Testis (tissue), 2 donors: ENCODE results near the gene CGNL1.

Experiments
- POLR2A ChIP-seq: fragments of 450-650 bp; IDR thresholded peaks from one replicate; pipeline ENCODE4 v1.6.1; 2017; ENCODE audit warnings: antibody characterized with exemption, mild to moderate bottlenecking, moderate library complexity
- TF ChIP-seq, protein P1 (sequence below), 3 experiments: fragments of 450-650 bp in 2 of 3; fragments of 200-600 bp in 1 of 3; sonication (generic) in 1 of 3; IDR thresholded peaks; one replicate each; pipeline ENCODE4 v1.5.1; 2016 to 2019; ENCODE audit warnings: antibody characterized with exemption in 3 of 3, mild to moderate bottlenecking in 2 of 3, moderate library complexity in 1 of 3

- no peak for TF ChIP-seq POLR2A
- TF ChIP-seq, protein P1, sequence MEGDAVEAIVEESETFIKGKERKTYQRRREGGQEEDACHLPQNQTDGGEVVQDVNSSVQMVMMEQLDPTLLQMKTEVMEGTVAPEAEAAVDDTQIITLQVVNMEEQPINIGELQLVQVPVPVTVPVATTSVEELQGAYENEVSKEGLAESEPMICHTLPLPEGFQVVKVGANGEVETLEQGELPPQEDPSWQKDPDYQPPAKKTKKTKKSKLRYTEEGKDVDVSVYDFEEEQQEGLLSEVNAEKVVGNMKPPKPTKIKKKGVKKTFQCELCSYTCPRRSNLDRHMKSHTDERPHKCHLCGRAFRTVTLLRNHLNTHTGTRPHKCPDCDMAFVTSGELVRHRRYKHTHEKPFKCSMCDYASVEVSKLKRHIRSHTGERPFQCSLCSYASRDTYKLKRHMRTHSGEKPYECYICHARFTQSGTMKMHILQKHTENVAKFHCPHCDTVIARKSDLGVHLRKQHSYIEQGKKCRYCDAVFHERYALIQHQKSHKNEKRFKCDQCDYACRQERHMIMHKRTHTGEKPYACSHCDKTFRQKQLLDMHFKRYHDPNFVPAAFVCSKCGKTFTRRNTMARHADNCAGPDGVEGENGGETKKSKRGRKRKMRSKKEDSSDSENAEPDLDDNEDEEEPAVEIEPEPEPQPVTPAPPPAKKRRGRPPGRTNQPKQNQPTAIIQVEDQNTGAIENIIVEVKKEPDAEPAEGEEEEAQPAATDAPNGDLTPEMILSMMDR (IDR thresholded peaks at IDR 0.05), result no peak
These were observed 160.8 kb downstream of the CGNL1 start for GRCh38 chr15:57537072-57537471.
